H1 (cell line): ENCODE data around the gene GPR65. TPM values are rescaled to one million over a fixed set of nuclear protein-coding genes. Genes with fewer than 3 reads are reported as not detected.

Experiments used
- CTCF ChIA-PET: fragments of 300-600 bp; sonication (Branson Sonifier 250); formaldehyde crosslinking; loops from one replicate; lab custom pipeline; 2021; ENCODE audit not compliant: partially characterized antibody; lab: Charles Lee
- POLR2A ChIA-PET: fragments of 300-600 bp; sonication (Branson Sonifier 250); formaldehyde crosslinking; loops from one replicate; lab custom pipeline; 2021; ENCODE audit warnings: inconsistent platforms; ENCODE audit not compliant: partially characterized antibody; lab: Charles Lee
- DNase-seq, 2 experiments: peaks; one replicate each; pipeline versions ENCODE4 v3.0.0 to v3.0.0-alpha.2; 2010 to 2022; ENCODE audit warnings: low spot score in 2 of 2, low read depth in 1 of 2, mixed read lengths in 1 of 2
- FAIRE-seq: peaks from 2 replicates; lab custom pipeline; 2011; peaks lifted over from hg19 to GRCh38; lab: Jason Lieb, UNC
- H2AFZ ChIP-seq: 2 replicates; pipeline ENCODE4 v1.8.1; 2012; ENCODE audit warnings: low read length, inconsistent platforms
- H2AK5ac ChIP-seq: 2 replicates; pipeline ENCODE4 v1.6.1; 2013; ENCODE audit warnings: low read depth, low read length
- H2BK120ac ChIP-seq: replicated peaks from 2 replicates; pipeline ENCODE3; 2013; ENCODE audit warnings: low read depth, low read length, inconsistent platforms
- H2BK12ac ChIP-seq: 2 replicates; pipeline ENCODE4 v1.6.1; 2013; ENCODE audit warnings: low read depth, low read length
- H2BK15ac ChIP-seq: 2 replicates; pipeline ENCODE4 v1.6.1; 2013; ENCODE audit warnings: low read length
- H2BK20ac ChIP-seq: 2 replicates; pipeline ENCODE4 v1.6.1; 2013; ENCODE audit warnings: low read length
- H2BK5ac ChIP-seq: 2 replicates; pipeline ENCODE4 v1.6.1; 2013; ENCODE audit warnings: low read depth, low read length
- H3K14ac ChIP-seq: 2 replicates; pipeline ENCODE4 v1.6.1; 2013; ENCODE audit warnings: inconsistent platforms; ENCODE audit not compliant: insufficient read length
- H3K18ac ChIP-seq: 2 replicates; pipeline ENCODE4 v1.6.1; 2013; ENCODE audit warnings: low read length; ENCODE audit errors: extremely low read depth
- H3K23ac ChIP-seq: 2 replicates; pipeline ENCODE4 v1.6.1; 2013; ENCODE audit warnings: inconsistent platforms; ENCODE audit not compliant: insufficient read length
- H3K23me2 ChIP-seq: 2 replicates; pipeline ENCODE4 v1.6.1; 2013; ENCODE audit warnings: low read depth, low read length
- H3K27ac ChIP-seq: 2 replicates; pipeline ENCODE4 v1.6.1; 2011; ENCODE audit warnings: low read depth, low read length, inconsistent platforms
- H3K27me3 ChIP-seq, 4 experiments: replicated peaks in 1 of 4; 1 replicate in 1 of 4; 2 replicates in 3 of 4; pipeline versions ENCODE4 v1.6.1 to v1.8.1; 2011 to 2013; ENCODE audit warnings: low read length in 3 of 4, mild to moderate bottlenecking in 3 of 4, inconsistent platforms in 2 of 4, mixed read lengths in 2 of 4, moderate library complexity in 1 of 4; ENCODE audit not compliant: control insufficient read depth in 3 of 4, insufficient read depth in 3 of 4; ENCODE audit errors: extremely low read depth in 1 of 4
- H3K36me3 ChIP-seq, 4 experiments: 2 replicates each; pipeline versions ENCODE4 v1.6.1 to v1.8.1; 2011 to 2013; ENCODE audit warnings: mild to moderate bottlenecking in 4 of 4, low read length in 3 of 4, moderate library complexity in 2 of 4, control low read depth in 1 of 4, inconsistent platforms in 1 of 4; ENCODE audit not compliant: insufficient read depth in 4 of 4, control insufficient read depth in 2 of 4
- H3K4ac ChIP-seq: replicated peaks from 2 replicates; pipeline ENCODE3; 2013; ENCODE audit warnings: low read length, low read depth, mixed read lengths, inconsistent platforms; ENCODE audit not compliant: insufficient read length
- H3K4me1 ChIP-seq, 4 experiments: replicated peaks in 1 of 4; 1 replicate in 1 of 4; 2 replicates in 3 of 4; pipeline versions ENCODE4 v1.6.1 to v1.8.1; 2011 to 2013; ENCODE audit warnings: low read length in 3 of 4, inconsistent platforms in 2 of 4, mixed read lengths in 1 of 4; ENCODE audit not compliant: insufficient read depth in 4 of 4, control insufficient read depth in 3 of 4
- H3K4me2 ChIP-seq, 2 experiments: 2 replicates each; pipeline versions ENCODE4 v1.6.1 to v1.8.1; 2011 to 2013; ENCODE audit warnings: low read depth in 2 of 2, low read length in 2 of 2, control low read depth in 1 of 2, inconsistent platforms in 1 of 2, mild to moderate bottlenecking in 1 of 2; ENCODE audit not compliant: insufficient read depth in 1 of 2
- H3K4me3 ChIP-seq, 4 experiments: fragments of 200-600, 300-600 bp in 1 of 4; sonication (generic), shearing (Covaris generic), sonication (Bioruptor Twin) in 1 of 4; 2 replicates each; pipeline versions ENCODE4 v1.5.1 to v1.8.1; 2011 to 2016; ENCODE audit warnings: low read length in 4 of 4, low read depth in 3 of 4, control low read depth in 2 of 4, inconsistent platforms in 2 of 4, mild to moderate bottlenecking in 2 of 4, mixed read lengths in 1 of 4, moderate library complexity in 1 of 4; ENCODE audit not compliant: insufficient read depth in 2 of 4; ENCODE audit errors: extremely low read depth in 1 of 4
- H3K56ac ChIP-seq: replicated peaks from 2 replicates; pipeline ENCODE3; 2013; ENCODE audit warnings: low read depth, mild to moderate bottlenecking, mixed read lengths, low read length, inconsistent platforms; ENCODE audit not compliant: insufficient read length
- H3K79me1 ChIP-seq: 2 replicates; pipeline ENCODE4 v1.6.1; 2013; ENCODE audit warnings: low read depth, low read length, control low read depth
- H3K79me2 ChIP-seq, 2 experiments: 2 replicates each; pipeline versions ENCODE4 v1.6.1 to v1.8.1; 2012 to 2013; ENCODE audit warnings: low read length in 2 of 2, mild to moderate bottlenecking in 2 of 2, inconsistent platforms in 1 of 2; ENCODE audit not compliant: insufficient read depth in 2 of 2, control insufficient read depth in 1 of 2
- H3K9ac ChIP-seq, 4 experiments: replicated peaks in 1 of 4; 1 replicate in 1 of 4; 2 replicates in 3 of 4; pipeline versions ENCODE4 v1.6.1 to v1.8.1; 2011 to 2013; ENCODE audit warnings: low read depth in 3 of 4, low read length in 3 of 4, control low read depth in 2 of 4, mild to moderate bottlenecking in 2 of 4, moderate library complexity in 2 of 4, inconsistent platforms in 1 of 4; ENCODE audit errors: extremely low read depth in 1 of 4
- H3K9me3 ChIP-seq, 2 experiments: 2 replicates each; pipeline versions ENCODE4 v1.6.1 to v1.8.1; 2012 to 2013; ENCODE audit warnings: mild to moderate bottlenecking in 2 of 2, moderate library complexity in 2 of 2, control low read depth in 1 of 2, inconsistent platforms in 1 of 2, low read depth in 1 of 2, low read length in 1 of 2, mixed read lengths in 1 of 2; ENCODE audit not compliant: insufficient read depth in 2 of 2
- H4K20me1 ChIP-seq, 2 experiments: replicated peaks in 1 of 2; 2 replicates each; pipeline versions ENCODE3 to v1.8.1; 2011 to 2013; ENCODE audit warnings: inconsistent platforms in 2 of 2, low read length in 2 of 2, mild to moderate bottlenecking in 1 of 2; ENCODE audit not compliant: insufficient read depth in 2 of 2, control insufficient read depth in 1 of 2
- H4K5ac ChIP-seq: 2 replicates; pipeline ENCODE4 v1.6.1; 2013; ENCODE audit warnings: low read length, low read depth, mixed read lengths, inconsistent platforms; ENCODE audit not compliant: insufficient read length
- H4K8ac ChIP-seq: 2 replicates; pipeline ENCODE4 v1.8.0; 2013; ENCODE audit warnings: mild to moderate bottlenecking, moderate library complexity, low read length, inconsistent platforms; ENCODE audit not compliant: insufficient read depth; ENCODE audit errors: extremely low read depth
- H4K91ac ChIP-seq: replicated peaks from 2 replicates; pipeline ENCODE3; 2013; ENCODE audit warnings: low read length, mixed read lengths, inconsistent platforms; ENCODE audit not compliant: insufficient read length
- EGR1 ChIP-seq: IDR thresholded peaks from 2 replicates; pipeline ENCODE4 v1.6.1; 2011; ENCODE audit warnings: low read depth, low read length, borderline replicate concordance
- WGBS, 2 experiments: shearing (Covaris generic) in 1 of 2; methylation state at CpG; one replicate each; pipeline versions ENCODE4 v1.1.6 to v1.1.7; 2013 to 2015; ENCODE audit warnings: low lambda C conversion rate in 2 of 2, mixed read lengths in 2 of 2, inconsistent platforms in 1 of 2, low coverage in 1 of 2, missing lambda C conversion rate in 1 of 2; ENCODE audit not compliant: insufficient replicate concordance in 2 of 2, insufficient coverage in 1 of 2, insufficient read length in 1 of 2; ENCODE audit errors: extremely low coverage in 1 of 2, missing lambda C conversion rate in 1 of 2; 5-methylcytosine and 5-hydroxymethylcytosine counted together
- polyA plus RNA-seq, 7 experiments: library from polyadenylated mRNA; depleted of rRNA in 3 of 7; stranded (reverse) in 5 of 7; unstranded in 2 of 7; fragments of >200 nt in 5 of 7; fragments of 200-250 nt in 2 of 7; gene quantifications; 1 replicate in 5 of 7; 2 replicates in 1 of 7; 4 replicates in 1 of 7; pipeline versions ENCODE4 v1.2.1 to v1.2.3, GENCODE V29; 2011 to 2013; ENCODE audit warnings: missing spikeins in 2 of 7, mixed read lengths in 2 of 7
- total RNA-seq: library from RNA; stranded (reverse); fragmentation: NEBNext Ultra II Directional; extraction: Animal tissue kit (Norgen Biotek cat#: 25700); gene quantifications from 2 replicates; pipeline ENCODE4 v1.2.1, GENCODE V29; 2021

The GPR65 gene
- total and polyA plus RNA-seq, 2 of the 8 experiments (the other 6 are each of a cell fraction or from before 2014, with no cell fraction given), result not detected

GRCh38 chr14:88037325-88037724, 32.4 kb downstream of the GPR65 start:
- POLR2A ChIA-PET, result interaction anchor here (0.9 kb wide), 1 partner anchor 20 kb away, joined by 3 read pairs; no protein-coding TSS in a partner anchor
- H3K79me2 ChIP-seq, result no peaks in the 10 kb centered on the region

More at GRCh38 chr14:88037325-88037724, 32.4 kb downstream of the GPR65 start:
- H2BK15ac ChIP-seq, result no peak overlapping the region
- 70% methylated on average over 1 of the region's 1 CpG; no CpG with 5 or more reads in 1 of the 2 experiments for WGBS, 2 experiments
- DNase-seq (no peak), FAIRE-seq (peak; percentile 7)
- H3K56ac ChIP-seq, result no peak overlapping the region
- H3K27me3 ChIP-seq, result no peaks in the 10 kb centered on the region
- no peak overlapping the region for H2BK120ac ChIP-seq
- H2BK12ac ChIP-seq, result no peak overlapping the region; the same call in 1 of the 2 replicates
- H3K79me1 ChIP-seq, result no peaks in the 10 kb centered on the region
- no peak overlapping the region for H4K91ac ChIP-seq
- no peak overlapping the region for H3K4me3 ChIP-seq
- H3K14ac ChIP-seq, result no peak overlapping the region
- no peak overlapping the region for H2BK5ac ChIP-seq
- no peak overlapping the region for H2AFZ ChIP-seq
- no peak overlapping the region for H3K4me2 ChIP-seq
- no peaks in the 10 kb centered on the region for H3K36me3 ChIP-seq
- CTCF ChIA-PET, result no interaction called here
- H3K9ac ChIP-seq, result no peak overlapping the region
- no peak overlapping the region for H3K23ac ChIP-seq
- H2BK20ac ChIP-seq, result no peak overlapping the region
- no peak overlapping the region for H3K18ac ChIP-seq
- no peak for TF ChIP-seq EGR1
- no peak overlapping the region for H4K8ac ChIP-seq
- no peaks in the 10 kb centered on the region for H3K9me3 ChIP-seq
- no peak overlapping the region for H3K27ac ChIP-seq
- H4K5ac ChIP-seq, result no peak overlapping the region
- H2AK5ac ChIP-seq, result no peak overlapping the region
- H3K4me1 ChIP-seq, result peaks cover 0 to 6% (median 0%) of the 10 kb centered on the region in 4 experiments; a peak in 2 of 7 replicates
- H4K20me1 ChIP-seq, result no peaks in the 10 kb centered on the region
- no peaks in the 10 kb centered on the region for H3K23me2 ChIP-seq
- H3K4ac ChIP-seq, result no peak overlapping the region
